ENCODE data around the gene MAS1.
"Not testable (repeated sequence)": the region's sequence is repeated elsewhere in the genome, so short reads cannot be mapped to it uniquely, and the experiment has no call there.

The MAS1 gene

DNA sequence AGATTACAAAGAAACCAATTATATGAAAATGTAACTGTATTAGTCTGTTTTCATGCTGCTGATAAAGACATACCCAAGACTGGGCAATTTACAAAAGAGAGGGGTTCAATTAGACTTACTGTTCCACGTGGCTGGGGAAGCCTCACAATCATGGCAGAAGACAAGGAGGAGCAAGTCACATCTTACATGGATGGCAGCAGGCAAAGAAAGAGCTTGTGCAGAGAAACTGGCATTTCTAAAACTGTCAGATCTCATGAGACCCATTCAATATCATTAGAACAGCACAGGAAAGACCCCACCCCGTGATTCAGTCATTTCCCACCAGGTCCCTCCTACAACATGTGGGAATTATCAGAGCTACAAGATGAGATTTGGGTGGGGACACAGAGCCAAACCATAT is 33.4 kb downstream of the MAS1 start:
- DNase-seq, result not testable (repeated sequence)

DNA sequence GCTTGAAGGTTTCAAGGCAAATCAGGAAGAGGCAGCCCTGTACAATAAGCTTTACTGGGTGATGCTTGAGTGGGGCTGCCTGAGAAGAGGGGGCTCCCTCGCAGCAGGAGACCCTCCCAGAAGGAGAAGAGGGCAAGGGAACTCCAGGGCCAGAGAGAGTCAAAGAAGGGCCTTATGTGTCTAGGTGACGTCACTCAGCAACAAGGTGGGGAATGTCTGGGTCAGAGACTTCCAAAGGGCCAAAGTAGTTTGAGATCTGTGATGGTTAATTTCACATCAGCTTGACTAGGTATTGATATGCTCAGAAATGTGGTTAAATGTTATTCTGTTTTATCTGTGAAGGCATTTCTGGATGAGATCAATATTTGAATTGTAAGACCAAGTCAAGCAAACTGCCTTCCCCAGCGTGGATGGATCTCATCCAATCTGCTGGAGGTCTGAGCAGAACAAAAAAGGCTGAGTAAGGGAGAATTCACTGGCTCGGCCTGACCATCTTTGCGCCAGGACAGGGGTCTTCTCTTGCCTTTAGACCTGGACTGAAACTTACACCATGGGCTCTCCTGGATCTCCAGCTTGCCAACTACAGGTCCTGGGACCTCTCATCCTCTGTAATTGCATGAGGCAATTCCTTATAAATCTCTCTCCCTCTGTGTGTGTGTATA is 35.9 kb downstream of the MAS1 start:
- no peak for DNase-seq

DNA sequence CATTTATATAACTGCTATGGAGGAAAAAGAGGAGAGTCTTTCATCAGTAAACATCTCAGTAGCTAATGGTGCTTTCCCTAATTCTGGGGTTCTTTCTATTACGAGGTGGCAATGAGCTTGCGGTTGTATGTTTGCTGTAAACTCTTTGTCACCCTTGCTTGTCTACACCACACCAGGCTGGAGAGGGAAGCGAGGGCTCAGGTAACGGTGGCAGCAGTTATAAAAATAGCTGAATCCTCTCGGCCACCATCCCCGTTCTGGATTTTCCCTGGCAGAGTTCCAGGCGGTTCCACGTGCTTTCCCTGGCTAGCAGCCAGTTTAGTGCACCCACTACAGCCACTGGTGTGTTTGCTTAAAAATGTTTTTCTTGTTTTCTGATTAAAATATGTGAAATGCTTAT is 39.0 kb downstream of the MAS1 start:
- DNase-seq, result peak; percentile 76

DNA sequence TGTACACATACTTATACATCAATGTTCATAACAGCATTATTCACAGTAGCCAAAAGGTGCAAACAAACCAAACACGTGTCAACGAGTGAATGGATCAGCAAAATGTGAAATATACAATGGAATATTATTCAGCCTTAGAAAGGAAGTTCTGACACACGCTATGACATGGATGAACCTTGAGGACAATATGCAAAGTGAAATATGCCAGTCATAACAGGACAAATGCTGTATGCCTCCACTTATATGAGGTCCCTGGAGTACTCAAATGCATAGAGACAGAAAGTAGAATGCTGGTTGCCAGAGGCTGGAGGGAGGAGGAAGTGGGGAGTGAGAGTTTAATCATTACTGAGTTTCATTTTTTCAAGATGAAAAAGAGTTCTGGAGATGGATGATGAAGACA is 40.3 kb downstream of the MAS1 start:
- DNase-seq, result no peak

DNA sequence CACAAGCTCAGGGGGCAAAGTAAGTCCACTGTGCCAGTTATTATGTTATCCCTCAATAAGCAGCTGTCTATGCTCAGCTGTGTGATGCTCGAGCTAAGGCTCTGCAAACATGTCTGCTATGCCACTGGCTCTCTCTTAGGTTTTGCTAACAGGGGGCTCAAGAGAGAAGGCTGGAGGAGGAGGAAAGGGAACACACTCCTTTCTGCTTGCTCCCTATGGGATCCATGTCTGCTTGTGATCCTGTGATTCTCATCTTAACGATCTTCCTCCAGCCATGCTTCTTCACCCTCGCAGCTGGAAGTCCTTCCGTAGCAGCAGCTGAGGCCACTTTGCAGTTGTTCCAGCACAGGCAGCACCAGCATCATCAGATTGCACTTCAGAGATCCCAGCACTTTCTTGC is 41.1 kb downstream of the MAS1 start:
- DNase-seq, result no peak

DNA sequence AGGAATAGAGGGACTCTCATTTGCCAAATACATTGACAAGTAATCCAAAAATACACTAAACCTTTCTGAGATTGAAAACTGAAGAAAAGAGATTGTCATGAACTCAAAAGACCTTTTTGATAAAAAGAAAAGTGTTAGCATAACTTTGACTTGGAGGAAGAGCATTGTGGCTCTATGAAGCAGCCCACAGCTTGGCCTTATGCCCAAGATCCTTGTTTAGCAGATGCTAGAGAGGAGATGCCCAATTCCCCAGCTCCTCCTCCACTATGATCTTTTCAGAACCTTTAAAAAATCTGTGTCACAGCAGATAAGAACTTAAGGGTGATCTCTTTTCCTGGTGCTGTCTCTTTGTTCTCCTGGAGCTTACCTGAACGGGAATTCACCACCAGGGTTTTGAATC is 42.3 kb downstream of the MAS1 start:
- DNase-seq, result no peak

DNA sequence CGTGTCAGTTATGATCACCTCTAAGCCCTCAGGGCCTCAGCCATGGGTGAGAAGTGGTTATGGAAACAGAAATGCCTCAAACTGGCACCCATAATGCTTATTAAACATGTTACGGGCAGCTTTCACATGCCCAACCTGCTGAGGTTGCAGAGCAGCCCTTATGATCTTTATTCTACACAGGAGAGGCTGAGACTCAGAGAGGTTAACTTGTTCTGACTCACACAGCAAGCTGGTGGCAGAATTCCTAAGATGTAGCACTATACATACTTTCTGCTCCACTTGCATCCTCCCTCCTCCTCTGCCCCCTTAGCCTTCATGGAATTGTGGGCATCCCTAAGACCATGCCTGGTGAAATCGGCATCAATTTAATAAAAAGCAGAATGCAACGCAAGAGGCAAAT is 43.4 kb downstream of the MAS1 start:
- DNase-seq, result no peak

DNA sequence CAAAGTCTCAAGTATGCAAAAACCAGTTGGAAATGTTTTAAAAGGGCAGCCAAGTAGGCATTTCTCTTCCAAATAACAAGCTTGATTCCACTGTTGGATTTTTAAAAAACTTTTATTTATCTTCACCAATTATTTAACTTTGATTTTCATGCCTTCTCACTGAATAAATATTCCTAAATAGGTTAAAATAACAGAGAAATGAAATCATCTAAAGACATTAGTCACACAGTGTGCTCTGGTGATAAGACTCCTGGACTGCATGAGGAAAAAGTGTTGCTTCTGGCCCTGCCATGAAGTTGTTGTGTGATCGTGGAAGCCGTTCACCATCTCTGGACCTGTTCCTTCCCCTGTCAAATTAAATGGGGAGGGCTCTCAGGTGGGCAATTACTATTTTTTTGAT is 44.3 kb downstream of the MAS1 start:
- no peak for DNase-seq

DNA sequence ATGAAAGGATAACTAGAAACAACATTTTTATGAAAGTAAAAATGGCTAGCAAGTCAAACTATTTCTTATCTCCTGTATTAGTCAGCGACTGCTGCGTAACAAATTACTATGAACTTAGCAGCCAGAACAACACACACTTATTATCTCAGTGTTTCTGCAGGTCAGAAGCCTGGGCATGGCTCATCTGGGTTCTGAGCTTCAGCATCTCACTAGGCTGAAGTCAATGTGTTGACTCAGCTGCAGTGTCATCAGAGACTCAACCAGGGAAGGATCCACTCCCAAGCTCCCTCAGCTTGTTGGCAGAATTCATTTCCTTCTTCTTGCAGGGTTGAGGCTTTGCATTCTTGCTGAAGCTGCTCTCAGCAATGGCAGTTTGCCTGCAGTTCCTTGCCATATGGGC is 44.8 kb downstream of the MAS1 start:
- no peak for DNase-seq

DNA sequence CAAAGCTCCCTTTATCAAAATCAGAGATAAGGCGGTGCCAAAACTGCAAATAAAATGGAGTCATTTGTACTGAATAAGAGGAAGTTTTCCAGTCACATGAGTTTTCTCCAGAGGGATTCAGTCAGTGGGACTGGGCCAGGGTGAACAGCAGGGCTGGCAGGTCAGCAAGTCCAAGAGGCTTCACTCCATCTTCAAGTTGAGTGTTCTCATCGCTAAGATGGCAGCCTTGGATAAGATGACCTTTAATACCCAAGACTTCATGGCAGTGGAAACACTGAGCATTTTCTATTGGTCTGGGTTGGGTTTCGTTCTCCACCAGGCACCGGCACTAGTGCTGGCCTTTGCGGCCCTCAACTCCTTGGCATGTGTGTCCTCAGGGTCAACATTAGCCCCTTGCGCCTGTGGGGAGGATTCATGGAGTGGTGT is 48.8 kb downstream of the MAS1 start:
- no peak for DNase-seq
